HG02970 (cell line): Measurements from ENCODE around the gene NUDT6.

Source experiments
- ATAC-seq: cut with Tn5 transposase; IDR thresholded peaks from one replicate; pipeline ENCODE4 v1.9.1; 2021; ENCODE audit warnings: mild to moderate bottlenecking, moderate library complexity, moderate number of reproducible peaks; ENCODE audit not compliant: unreplicated experiment, low FRiP score

NUDT6 gene

GRCh38 chr4:122914938-122915337 lies 7.5 kb downstream of the NUDT6 start:
- no peak for ATAC-seq

GRCh38 chr4:122914292-122914904 lies 8.0 kb downstream of the NUDT6 start:
- ATAC-seq = no peak

DNA sequence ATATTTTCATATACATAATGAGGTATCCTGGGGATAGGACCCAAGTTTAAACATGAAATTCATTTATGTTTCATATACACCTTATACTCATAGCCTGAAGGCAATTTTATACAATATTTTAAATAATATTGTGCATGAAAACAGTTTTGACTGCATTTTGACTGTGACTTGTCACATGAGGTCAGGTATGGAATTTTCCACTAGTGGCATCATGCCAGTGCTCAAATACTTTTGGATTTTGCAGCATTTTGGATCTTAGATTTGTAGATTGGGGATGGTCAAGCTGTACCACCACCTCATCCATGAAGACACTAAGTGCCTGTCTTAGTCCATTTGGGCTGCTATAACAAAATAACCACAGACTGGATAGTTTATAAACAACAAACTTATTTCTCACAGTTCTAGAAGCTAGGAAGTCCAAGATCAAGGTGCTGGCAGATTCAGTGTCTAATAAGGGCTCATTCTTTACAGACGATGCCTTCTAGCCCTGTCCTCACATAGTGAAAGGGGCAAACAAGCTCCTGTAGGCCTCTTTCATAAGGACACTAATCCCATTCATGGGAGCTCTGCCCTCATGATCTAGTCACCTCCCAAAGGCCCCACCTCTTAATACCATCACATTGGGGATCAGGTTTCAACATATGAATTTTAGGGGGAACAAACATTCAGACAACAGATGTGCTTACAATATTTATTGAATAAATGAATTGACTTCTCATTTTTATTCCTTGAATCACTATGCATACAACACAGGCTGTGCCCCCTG lies 9.4 kb downstream of the NUDT6 start:
- no peak for ATAC-seq

DNA sequence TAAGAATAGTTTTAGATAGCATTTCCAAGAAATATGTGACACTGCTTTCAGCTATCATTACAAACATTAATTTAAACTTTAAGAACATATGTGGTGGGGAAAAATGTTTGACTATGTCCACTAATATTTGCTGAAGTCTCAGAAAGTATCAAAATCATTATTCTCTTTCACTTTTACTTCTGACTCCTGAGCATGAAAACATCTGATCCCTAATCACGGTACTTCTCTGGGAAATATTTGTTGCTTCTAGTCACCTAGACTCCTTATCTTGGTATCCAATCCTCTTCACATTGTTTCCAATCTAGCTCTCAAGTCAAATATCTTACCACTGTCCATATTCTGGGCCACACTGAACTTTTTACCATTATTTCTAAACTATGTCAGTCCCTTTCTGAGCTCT lies 10.8 kb downstream of the NUDT6 start:
- no peak for ATAC-seq

DNA sequence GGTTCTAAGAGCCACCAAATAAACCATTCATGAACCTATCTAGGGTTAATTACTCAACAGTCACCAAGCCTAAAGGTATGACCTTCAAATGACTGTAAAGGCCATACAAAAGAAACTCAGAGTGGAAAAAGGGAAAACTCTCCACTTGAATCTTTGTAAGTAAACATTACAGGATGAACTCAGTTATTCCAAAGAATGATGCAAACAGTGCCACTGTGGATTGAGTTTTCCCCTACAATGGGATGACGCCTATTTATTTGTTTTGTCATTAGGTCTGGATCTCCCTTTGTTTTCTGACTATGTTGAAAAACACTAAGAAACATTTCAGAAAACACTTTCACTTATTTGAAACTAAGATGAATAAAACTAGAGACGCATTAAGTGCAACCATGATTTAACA lies 12.7 kb downstream of the NUDT6 start:
- no peak for ATAC-seq

DNA sequence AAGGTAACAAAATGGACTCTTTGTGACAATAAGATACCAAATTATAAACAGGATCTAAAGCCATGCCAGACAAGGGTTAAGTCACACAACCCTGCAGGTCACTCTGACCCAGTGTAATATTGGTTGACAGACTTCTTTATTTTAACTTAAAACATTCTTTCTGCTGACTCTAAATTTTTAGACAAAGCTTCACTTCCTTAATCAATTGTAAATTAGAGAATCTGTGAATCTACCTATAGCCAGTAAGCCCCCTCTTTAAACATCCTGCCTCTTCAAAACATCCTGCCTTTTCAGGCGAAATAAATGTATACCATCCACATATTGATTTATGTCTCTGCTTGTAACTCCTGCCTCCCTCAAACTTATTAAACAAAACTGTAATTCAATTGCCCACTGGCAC lies 14.2 kb downstream of the NUDT6 start:
- ATAC-seq = no peak

GRCh38 chr4:122906859-122907305 lies 15.5 kb downstream of the NUDT6 start:
- no peak for ATAC-seq

DNA sequence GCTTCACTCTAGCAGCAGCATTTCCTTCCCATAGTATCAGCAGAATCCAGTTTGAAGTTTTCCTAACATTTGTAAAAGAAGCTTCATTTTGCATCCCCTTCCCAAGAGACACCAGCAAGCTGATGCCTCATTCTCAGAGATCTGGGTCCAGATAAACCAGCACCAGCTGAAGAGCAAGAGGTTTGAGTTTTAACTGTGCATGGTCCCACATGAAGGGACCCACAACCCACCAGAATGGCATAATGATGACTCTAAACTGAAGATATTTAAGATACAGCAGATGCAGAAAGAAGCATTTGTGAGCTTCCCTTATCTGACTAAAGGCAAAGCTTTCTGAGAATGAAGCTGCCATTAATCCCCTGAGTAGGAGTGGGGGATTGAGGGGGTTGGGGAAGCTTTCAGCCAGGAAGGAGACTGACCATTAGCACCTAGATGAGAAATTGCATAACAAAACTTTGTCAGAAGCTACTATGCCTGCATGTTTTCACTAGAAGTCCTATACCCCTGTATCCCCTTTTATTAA lies 18.6 kb downstream of the NUDT6 start:
- no peak for ATAC-seq

GRCh38 chr4:122901247-122902010 lies 21.0 kb downstream of the NUDT6 start:
- ATAC-seq = no peak

- no peak for ATAC-seq
These were observed 22.1 kb downstream of the NUDT6 start for GRCh38 chr4:122900314-122900713.

DNA sequence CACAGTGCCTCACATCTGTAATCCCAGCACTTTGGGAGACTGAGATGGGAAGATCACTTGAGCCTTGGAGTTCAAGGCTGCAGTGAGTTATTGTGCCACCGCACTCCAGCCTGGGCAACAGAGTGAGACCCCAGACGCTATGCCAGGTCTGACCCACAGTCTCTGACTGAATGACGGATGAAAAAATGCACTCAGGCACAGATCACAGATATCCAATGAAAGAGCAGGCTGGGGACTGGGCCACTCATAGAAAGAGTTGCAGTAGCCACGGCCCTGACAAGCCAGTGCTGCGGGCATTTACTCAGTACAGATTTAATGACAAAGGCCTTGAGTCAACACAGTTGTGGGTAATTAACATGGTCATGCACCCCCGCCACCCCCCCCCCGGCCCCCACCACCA lies 22.7 kb downstream of the NUDT6 start:
- no peak for ATAC-seq

DNA sequence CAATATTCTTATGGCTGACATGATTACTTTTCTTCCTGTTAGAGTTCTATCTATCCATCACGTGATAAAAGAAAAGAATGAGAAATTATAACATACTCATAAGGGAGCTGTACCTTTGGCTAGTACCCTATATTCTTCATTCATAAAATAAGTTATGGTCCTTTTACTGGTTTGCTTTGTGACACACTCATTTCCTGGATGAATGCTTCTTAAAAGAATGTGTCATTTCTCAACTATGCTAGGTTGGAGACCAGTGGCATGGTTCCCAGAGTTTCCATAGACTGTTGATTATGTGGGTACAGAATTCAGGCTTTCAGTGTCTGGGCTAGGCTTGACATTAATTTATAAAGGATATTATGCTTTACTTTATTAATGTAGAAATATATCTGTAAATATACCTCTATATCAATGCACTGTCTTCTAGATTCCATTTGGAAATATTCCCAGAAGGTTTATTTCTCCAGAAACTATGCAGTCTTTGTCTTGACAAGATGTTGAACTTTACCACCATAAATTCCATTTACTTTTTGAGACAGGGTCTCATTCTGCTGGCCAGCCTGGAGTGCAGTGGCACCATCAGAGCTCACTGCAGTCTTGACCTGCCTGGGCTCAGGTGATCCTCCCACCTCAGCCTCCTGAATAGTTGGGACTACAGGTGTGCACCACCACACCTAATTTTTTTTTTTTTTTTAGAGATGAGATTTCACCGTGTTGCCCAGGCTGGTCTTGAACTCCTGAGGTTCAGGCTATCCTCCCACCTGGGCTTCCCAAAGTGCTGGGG lies 23.8 kb downstream of the NUDT6 start:
- ATAC-seq = no peak

DNA sequence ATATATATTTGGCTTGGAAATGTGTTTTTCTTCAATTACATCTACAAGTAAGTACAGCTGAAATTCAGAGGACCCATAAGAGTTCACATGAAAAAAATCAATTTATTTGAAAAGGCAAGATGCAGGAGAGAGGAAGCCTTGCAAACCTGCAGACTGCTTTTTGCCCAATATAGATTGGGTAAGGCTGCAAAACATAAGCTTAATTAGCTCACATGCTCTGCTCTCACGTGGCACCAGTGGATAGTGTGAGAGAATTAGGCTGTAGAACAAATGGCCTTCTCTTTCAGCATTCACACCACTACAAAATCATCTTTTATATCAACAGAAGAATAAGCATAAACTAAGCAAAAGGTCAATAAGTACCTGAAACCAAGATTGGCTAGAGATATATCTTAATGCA lies 26.1 kb downstream of the NUDT6 start:
- ATAC-seq = no peak

DNA sequence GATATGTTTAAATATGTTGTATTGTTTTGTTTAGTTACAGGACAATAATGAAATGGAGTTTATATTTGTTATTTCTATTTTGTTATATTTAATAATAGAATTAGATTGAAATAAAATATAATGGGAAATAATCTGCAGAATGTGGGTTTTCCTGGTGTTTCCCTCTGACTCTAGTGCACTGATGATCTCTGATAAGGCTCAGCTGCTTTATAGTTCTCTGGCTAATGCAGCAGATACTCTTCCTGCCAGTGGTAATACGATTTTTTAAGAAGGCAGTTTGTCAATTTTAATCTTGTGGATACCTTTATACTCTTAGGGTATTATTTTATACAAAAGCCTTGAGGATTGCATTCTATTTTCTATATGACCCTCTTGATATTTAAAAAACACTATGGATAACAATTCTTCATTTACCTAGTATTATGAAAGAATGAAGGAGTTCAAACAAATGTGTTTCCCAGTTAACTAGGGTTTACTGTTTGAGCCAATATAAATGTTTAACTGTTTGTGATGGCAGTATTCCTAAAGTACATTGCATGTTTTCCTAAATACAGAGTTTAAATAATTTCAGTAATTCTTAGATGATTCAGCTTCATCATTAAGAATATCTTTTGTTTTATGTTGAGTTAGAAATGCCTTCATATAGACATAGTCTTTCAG lies 26.9 kb downstream of the NUDT6 start:
- no peak for ATAC-seq

- no peak for ATAC-seq
These were observed 27.6 kb downstream of the NUDT6 start for GRCh38 chr4:122894827-122895226.

DNA sequence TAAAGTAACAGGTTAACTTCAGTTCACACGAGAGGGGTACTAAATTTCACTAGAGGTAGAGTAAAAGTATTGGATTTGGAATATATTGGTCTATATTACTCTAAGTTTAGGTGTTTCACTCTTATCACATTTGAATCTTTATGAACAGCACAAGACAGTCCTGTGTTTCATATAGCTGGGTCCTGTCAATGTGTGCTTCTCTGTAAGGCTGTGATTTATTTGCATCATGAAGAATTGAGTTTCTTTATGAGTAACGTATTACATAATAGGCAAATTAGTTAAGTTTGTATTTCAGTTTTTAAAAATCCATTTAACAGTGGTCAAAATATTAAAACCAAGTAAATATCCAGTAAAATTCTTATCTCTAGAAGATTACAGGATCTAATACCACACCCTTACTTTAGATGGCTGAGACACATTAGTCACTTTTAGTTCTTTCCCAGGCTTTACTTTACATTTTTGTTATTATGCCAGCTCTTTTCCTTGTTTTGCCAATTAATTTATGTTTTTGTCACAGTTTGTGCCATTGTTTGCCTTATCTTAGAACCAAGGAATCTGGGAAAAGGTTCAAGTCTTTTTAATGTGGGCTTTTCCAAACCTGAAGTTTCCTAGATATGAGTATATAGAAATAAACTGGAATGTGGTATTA lies 32.1 kb downstream of the NUDT6 start:
- no peak for ATAC-seq

DNA sequence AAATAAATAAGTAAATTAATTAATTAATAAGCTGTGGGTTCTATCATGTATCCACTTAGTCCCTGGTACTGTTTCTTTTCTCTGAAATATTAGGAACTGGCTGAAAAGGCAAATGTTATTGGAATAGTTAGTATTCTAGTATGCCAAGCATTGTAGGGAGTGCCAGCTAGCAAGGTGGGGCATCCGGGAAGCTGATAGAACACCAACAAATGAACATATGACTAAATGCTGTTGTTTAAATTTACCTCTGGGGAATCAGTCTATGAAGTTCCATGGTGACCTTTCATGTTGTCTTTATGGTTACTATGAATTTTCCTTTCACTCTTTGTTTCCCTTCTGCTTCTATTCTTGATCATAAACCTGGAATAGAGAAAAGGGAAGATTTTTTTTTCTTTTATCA lies 32.7 kb downstream of the NUDT6 start:
- ATAC-seq = no peak

- no peak for ATAC-seq
These were observed 37.9 kb downstream of the NUDT6 start for GRCh38 chr4:122884499-122884898.
